Ishikawa (cell line): ENCODE results near the gene CCDC134.
A peak's percentile ranks its signal among the peaks of the same experiment; 100 is the strongest.

Experiments
- CEBPB ChIP-seq: IDR thresholded peaks from 2 replicates; pipeline ENCODE4 v1.6.1; 2012
- CREB1 ChIP-seq: IDR thresholded peaks from 2 replicates; pipeline ENCODE4 v1.6.1; 2012; ENCODE audit warnings: low read depth
- EGR1 ChIP-seq: IDR thresholded peaks from 2 replicates; pipeline ENCODE4 v1.6.1; 2012
- EP300 ChIP-seq: IDR thresholded peaks from 2 replicates; pipeline ENCODE4 v1.6.1; 2012; ENCODE audit warnings: borderline replicate concordance
- FOXM1 ChIP-seq: IDR thresholded peaks from 2 replicates; pipeline ENCODE4 v1.6.1; 2012; ENCODE audit warnings: low read depth, borderline replicate concordance
- NFIC ChIP-seq: IDR thresholded peaks from 2 replicates; pipeline ENCODE4 v1.6.1; 2012
- RAD21 ChIP-seq: IDR thresholded peaks from 2 replicates; pipeline ENCODE4 v1.6.1; 2012; ENCODE audit warnings: low read depth
- REST ChIP-seq: IDR thresholded peaks from 2 replicates; pipeline ENCODE4 v1.6.1; 2012; ENCODE audit warnings: low read depth, mild to moderate bottlenecking
- TAF1 ChIP-seq: IDR thresholded peaks from 2 replicates; pipeline ENCODE4 v1.6.1; 2012; ENCODE audit warnings: low read depth, mild to moderate bottlenecking
- TCF12 ChIP-seq: IDR thresholded peaks from 2 replicates; pipeline ENCODE4 v1.6.1; 2012; ENCODE audit warnings: low read depth
- TEAD4 ChIP-seq: IDR thresholded peaks from 2 replicates; pipeline ENCODE4 v1.6.1; 2012
- USF1 ChIP-seq: IDR thresholded peaks from 2 replicates; pipeline ENCODE4 v1.6.1; 2012
- YY1 ChIP-seq: IDR thresholded peaks from 2 replicates; pipeline ENCODE4 v1.6.1; 2012; ENCODE audit warnings: low read depth
- ZBTB7A ChIP-seq: IDR thresholded peaks from 2 replicates; pipeline ENCODE4 v1.6.1; 2012; ENCODE audit warnings: low read depth
- TF ChIP-seq, protein P1 (sequence below): IDR thresholded peaks from 2 replicates; pipeline ENCODE4 v1.6.1; 2012

CCDC134 gene

GRCh38 chr22:41833369-41834004, 33.0 kb downstream of the CCDC134 start:
- TF ChIP-seq, protein P1, sequence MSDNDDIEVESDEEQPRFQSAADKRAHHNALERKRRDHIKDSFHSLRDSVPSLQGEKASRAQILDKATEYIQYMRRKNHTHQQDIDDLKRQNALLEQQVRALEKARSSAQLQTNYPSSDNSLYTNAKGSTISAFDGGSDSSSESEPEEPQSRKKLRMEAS: peak; percentile 85
- peak; percentile 61; the same call in 1 of the 2 replicates for TF ChIP-seq EGR1
- TF ChIP-seq TAF1: no peak

DNA sequence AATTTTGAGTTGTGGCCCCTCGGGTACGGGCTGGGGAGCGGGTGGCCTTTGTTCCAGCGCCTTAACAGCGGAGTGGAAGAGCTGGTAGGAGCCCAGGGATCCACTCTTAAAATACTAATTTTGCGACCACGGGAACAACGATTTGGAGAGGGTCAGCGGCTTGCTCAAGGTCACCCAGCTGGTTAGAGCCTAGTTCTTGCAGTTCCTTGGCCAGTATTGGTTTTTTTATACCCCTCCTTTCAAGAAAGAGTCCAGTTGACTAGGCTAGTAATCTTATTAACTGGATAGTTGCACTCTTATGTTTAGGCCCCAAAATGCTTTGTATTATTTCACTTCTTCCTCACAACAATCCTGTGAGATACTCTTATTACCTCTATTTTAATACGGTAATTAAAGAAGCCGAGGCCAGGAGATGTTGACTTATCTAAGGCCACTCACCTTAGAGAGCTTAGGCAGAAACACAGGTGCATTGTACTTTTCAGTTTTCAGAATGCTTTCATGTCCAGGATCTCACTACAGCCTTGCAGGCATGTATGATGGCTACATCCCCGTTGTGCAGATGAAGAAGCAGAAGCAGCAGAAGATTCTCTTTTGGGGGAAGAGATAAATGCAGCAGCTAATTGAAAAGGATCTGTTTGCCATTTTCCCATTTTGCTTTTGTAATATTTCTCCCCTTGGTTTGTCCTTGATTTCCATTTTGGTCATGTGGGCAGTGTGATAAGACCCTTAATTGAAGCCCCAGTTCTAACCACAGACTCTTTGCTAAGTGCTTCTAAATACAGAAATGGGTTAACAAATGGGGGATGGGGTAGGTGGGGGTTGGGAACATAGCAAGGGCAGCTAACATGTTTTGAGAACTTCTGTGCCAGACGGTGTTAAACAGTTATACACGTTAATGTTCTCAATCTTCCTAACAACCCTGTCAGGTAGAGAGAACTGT, 33.8 kb downstream of the CCDC134 start:
- TF ChIP-seq TEAD4 (no peak), CREB1 (no peak), RAD21 (no peak), EP300 (no peak), YY1 (no peak)
- TF ChIP-seq, protein P1: no peak

DNA sequence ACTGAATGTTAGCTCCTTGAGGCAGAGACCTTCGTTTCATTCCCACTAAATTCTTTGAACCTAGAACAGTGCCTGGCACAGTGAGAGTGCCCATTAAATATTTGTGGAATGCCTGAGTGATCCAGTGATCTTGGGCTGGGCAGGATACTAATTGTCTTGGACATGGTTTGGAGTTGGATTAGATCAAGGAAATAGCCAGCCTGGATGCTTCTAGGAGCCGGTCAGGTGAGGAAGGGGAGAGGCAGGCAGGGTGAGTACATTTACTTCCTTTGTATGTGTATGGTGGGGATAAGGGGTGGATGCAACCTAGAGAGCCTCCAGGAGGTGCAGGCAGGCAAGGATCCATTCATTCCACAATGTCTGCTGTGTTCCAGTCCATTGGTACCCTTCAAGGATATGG, 36.1 kb downstream of the CCDC134 start:
- TF ChIP-seq TEAD4 (0 out of 2 replicates have a peak, but pooled peaks have one; percentile 26), RAD21 (no peak)

DNA sequence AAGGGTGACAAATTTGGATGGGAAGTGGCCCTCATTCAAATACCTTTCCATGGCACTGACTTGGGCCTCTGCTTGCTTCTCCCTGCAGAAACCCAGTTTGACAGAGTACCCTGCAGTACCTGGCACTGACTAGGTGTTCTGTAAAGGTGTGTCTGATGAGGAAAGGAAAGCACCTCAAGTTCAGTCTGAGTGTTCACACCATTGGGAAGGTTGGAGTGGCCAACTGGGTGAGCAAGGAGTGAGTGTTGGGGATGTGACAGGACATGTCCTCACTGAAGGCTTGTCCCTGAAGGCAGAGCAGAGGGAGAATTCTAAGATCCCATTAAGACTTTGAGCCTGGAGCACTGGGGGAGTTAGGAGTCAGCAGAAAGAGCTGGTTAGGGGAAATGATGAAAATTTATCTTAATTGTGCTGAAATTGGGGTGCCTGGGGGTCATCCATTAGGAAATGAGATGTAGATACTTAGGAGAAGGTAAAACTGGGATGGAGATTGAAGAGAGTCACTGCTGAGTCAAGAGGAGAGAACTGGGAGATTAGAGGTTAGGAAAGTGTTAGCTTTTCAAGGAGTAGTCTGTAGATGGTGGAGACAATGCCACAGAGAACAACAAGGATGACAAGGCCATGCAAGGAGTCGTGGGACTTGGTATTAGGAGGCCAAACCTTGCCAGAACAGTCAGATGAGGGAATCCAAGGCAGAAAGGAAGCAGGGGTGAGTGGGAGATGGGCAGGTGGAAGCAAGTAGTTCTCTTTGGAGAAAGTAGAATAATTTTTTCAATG, 38.6 kb downstream of the CCDC134 start:
- no peak for TF ChIP-seq NFIC
- TF ChIP-seq TCF12: no peak

DNA sequence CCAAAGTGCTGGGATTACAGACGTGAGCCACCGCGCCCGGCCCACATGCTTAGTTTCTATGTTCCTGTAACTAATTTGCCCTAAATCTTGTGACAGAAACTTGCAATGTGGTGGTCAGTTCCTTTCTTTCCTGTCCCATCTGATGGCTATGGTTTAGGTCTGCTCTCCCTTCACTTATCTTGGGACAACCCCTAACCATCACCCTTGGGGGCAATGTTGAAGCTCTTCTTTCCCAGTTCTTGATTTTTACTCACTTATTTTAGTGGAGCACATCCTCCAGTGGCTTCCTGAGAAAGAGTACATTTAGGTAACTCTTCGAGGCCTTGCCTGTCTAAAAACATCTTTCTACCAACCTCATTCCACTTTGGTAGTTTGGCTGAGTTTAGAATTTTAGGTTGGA, 39.7 kb downstream of the CCDC134 start:
- TF ChIP-seq TEAD4: no peak
- TF ChIP-seq TAF1: no peak
- no peak for TF ChIP-seq TCF12
- TF ChIP-seq, protein P1: no peak
- TF ChIP-seq NFIC: no peak
- no peak for TF ChIP-seq CEBPB
- no peak for TF ChIP-seq REST
- no peak for TF ChIP-seq CREB1
- TF ChIP-seq EGR1: no peak
- TF ChIP-seq USF1: no peak
- no peak for TF ChIP-seq RAD21

DNA sequence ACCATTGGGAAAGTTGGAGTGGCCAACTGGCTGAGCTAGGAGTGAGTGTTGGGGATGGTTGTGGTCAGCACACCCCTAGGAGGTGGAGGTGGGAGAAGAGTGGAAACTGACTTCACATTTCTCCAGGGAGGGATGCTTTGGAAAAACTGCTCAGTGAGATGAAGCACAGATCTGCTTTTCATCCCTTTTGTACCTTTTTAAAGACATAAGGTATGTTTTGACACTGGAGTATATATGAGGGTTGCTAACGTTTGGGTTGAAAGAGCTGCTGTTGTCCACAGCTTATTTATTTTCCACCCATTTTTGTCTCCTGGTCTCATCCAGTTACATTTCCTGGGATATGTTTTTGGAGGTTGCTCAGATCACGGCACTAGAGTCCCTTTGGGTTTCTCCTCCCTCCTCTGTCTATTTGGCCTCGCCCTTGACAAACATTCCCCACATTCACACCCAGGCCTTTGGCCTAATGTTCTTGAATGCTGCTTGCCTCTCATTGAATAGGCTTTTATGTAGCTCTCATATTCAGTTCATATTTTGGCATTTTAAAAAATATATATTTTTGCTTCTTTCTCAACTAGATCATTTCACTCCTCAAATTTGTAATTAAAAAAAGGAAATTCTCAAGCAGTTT, 40.7 kb downstream of the CCDC134 start:
- no peak for TF ChIP-seq TCF12
- no peak for TF ChIP-seq EP300
- TF ChIP-seq NFIC: no peak
- no peak for TF ChIP-seq ZBTB7A
- TF ChIP-seq FOXM1: no peak
- TF ChIP-seq CREB1: no peak
- no peak for TF ChIP-seq TAF1
- no peak for TF ChIP-seq REST
- TF ChIP-seq, protein P1: no peak
- TF ChIP-seq USF1: no peak
- no peak for TF ChIP-seq EGR1
- TF ChIP-seq RAD21: no peak
- TF ChIP-seq TEAD4: no peak
- TF ChIP-seq YY1: no peak
